ENCODE results near the gene MGLL. TPM values are rescaled to one million over a fixed set of nuclear protein-coding genes. Genes with fewer than 3 reads are reported as not detected.

The MGLL gene
- polyA plus RNA-seq, 4 donors: 24.7 to 47.2 (median 43.1) TPM

DNA sequence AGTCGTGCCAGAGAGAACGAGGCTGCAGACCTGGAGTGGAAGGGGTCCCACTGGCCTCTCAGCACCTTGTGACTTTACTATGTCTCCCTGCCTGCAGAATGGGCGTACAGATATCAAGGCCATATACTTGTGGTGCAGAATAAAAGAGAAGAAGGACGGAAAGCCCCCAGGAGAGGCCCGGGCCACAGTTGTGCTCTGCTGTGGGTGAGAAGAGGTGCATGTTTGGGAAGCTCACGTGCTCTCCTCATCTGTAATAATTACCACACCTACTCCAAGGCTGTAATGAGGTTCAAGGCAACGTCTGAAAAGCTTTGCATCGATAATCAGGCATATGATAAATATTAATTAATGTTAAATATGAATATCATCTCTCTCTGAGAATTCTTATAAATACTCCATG lies 58.0 kb downstream of the MGLL start:
- Histone ChIP-seq H3K27me3 (ENCODE audit: control insufficient read depth in 3 of 3, insufficient read depth in 3 of 3, low read length in 3 of 3) (no peaks in the 10 kb centered on the region), H3K27ac (ENCODE audit: low read depth in 1 of 3, low read length in 2 of 3) (no peak overlapping the region), H3K4me1 (ENCODE audit: control insufficient read depth in 3 of 3, insufficient read depth in 2 of 3, low read depth in 1 of 3, low read length in 2 of 3) (peaks cover 0 to 5% (median 0%) of the 10 kb centered on the region in 3 donors), H3K9me3 (ENCODE audit: control insufficient read depth in 2 of 2, insufficient read depth in 1 of 2, low read depth in 1 of 2, low read length in 1 of 2) (peaks cover 0 to 11% of the 10 kb centered on the region in 2 donors), H3K4me3 (ENCODE audit: low read depth in 1 of 3, low read length in 3 of 3) (no peak overlapping the region), H3K36me3 (ENCODE audit: control insufficient read depth in 3 of 3, insufficient read depth in 2 of 3, low read depth in 1 of 3, low read length in 3 of 3) (peaks cover 0 to 17% (median 0%) of the 10 kb centered on the region in 3 donors)
- WGBS, 3 donors: 72 to 85% (median 74%) methylated on average over 8 of the region's 8 CpGs
- DNase-seq (no peak), FAIRE-seq (no peak)

DNA sequence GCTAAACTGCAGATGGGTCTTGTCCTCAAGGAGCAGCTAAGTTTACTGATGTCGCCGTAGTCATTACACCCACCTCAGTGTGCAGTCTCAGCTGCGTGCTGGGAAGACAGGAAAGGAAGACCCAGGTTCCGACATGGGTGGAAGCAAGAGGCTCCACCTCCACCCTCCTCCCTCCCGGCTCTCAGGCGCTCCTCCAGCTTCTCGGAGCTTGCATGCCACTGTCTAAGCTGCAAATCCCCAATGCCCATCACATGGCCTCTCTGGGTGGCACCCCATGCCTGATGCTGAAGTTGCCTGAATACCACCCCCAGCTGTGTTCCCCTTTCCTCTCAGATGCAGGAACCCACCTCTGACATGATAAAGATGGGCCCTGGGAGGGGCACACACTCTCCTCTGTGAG lies 58.5 kb downstream of the MGLL start:
- Histone ChIP-seq H3K4me3 (ENCODE audit: low read depth in 1 of 3, low read length in 3 of 3) (no peak overlapping the region), H3K27ac (ENCODE audit: low read depth in 1 of 3, low read length in 2 of 3) (no peak overlapping the region), H3K36me3 (ENCODE audit: control insufficient read depth in 3 of 3, insufficient read depth in 2 of 3, low read depth in 1 of 3, low read length in 3 of 3) (peaks cover 0 to 15% (median 0%) of the 10 kb centered on the region in 3 donors), H3K9me3 (ENCODE audit: control insufficient read depth in 2 of 2, insufficient read depth in 1 of 2, low read depth in 1 of 2, low read length in 1 of 2) (peaks cover 0 to 10% of the 10 kb centered on the region in 2 donors), H3K27me3 (ENCODE audit: control insufficient read depth in 3 of 3, insufficient read depth in 3 of 3, low read length in 3 of 3) (no peaks in the 10 kb centered on the region), H3K4me1 (ENCODE audit: control insufficient read depth in 3 of 3, insufficient read depth in 2 of 3, low read depth in 1 of 3, low read length in 2 of 3) (peaks cover 0 to 5% (median 0%) of the 10 kb centered on the region in 3 donors)
- FAIRE-seq (no peak), DNase-seq (no peak)
- WGBS, 3 donors: 72 to 89% (median 87%) methylated on average over 6 to 7 of the region's 7 CpGs

GRCh38 chr3:127763337-127763736 lies 59.0 kb downstream of the MGLL start:
- DNase-seq (no peak), FAIRE-seq (no peak)
- peaks cover 0 to 5% of the 10 kb centered on the region in 2 donors for H3K9me3 ChIP-seq (ENCODE audit: control insufficient read depth in 2 of 2, insufficient read depth in 1 of 2, low read depth in 1 of 2, low read length in 1 of 2)
- 85 to 93% (median 88%) methylated on average over 8 of the region's 8 CpGs for WGBS, 3 donors
- H3K27ac ChIP-seq (ENCODE audit: low read depth in 1 of 3, low read length in 2 of 3): no peak overlapping the region
- peaks cover 0 to 12% (median 0%) of the 10 kb centered on the region in 3 donors for H3K36me3 ChIP-seq (ENCODE audit: control insufficient read depth in 3 of 3, insufficient read depth in 2 of 3, low read depth in 1 of 3, low read length in 3 of 3)
- no peaks in the 10 kb centered on the region for H3K27me3 ChIP-seq (ENCODE audit: control insufficient read depth in 3 of 3, insufficient read depth in 3 of 3, low read length in 3 of 3)
- no peak overlapping the region for H3K4me3 ChIP-seq (ENCODE audit: low read depth in 1 of 3, low read length in 3 of 3)
- H3K4me1 ChIP-seq (ENCODE audit: control insufficient read depth in 3 of 3, insufficient read depth in 2 of 3, low read depth in 1 of 3, low read length in 2 of 3): peaks cover 0 to 5% (median 2%) of the 10 kb centered on the region in 3 donors

GRCh38 chr3:127762787-127763105 lies 59.6 kb downstream of the MGLL start:
- H3K4me1 ChIP-seq (ENCODE audit: control insufficient read depth in 3 of 3, insufficient read depth in 2 of 3, low read depth in 1 of 3, low read length in 2 of 3): peaks cover 0 to 8% (median 6%) of the 10 kb centered on the region in 3 donors
- 65 to 80% (median 67%) methylated on average over 1 of the region's 1 CpG for WGBS, 3 donors
- FAIRE-seq: no peak

DNA sequence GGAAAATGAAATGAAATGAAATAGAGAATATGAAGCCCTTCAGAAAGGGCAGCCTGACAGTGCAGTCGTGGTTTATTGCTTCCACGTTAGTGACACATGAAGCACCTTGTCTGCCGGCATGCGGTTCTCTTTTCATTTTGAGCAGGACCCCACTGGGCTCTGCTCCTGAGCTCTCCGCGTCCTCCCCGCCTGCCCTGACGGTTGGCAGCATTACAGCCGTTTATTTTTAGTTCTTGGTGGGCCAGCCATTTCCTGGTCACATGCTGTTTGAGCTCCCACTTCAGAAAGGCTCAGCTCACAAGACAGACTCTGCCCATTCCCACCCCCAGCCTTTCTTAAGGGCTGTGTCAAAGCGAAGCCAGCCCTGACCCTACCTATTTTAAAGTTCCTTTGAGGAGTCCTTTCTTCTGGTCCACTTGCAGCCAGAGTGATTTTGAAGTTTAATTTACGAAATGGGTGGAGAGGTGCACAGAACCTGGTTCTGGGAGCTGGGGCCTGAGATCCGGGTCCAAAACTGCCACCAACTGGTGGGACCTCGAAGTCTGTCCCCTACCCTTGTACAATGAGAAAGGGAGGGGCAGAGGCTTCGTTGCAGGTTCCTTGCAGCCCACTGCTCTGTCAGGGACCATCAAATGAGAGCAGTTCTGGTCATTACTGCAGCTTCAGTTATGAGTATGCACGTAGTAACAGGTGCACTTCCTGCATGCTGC lies 60.1 kb downstream of the MGLL start:
- Histone ChIP-seq H3K4me1 (ENCODE audit: control insufficient read depth in 3 of 3, insufficient read depth in 2 of 3, low read depth in 1 of 3, low read length in 2 of 3) (peaks cover 0 to 8% (median 6%) of the 10 kb centered on the region in 3 donors), H3K9me3 (ENCODE audit: control insufficient read depth in 2 of 2, insufficient read depth in 1 of 2, low read depth in 1 of 2, low read length in 1 of 2) (no peaks in the 10 kb centered on the region), H3K36me3 (ENCODE audit: control insufficient read depth in 3 of 3, insufficient read depth in 2 of 3, low read depth in 1 of 3, low read length in 3 of 3) (peaks cover 0 to 14% (median 0%) of the 10 kb centered on the region in 3 donors), H3K4me3 (ENCODE audit: low read depth in 1 of 3, low read length in 3 of 3) (no peak overlapping the region), H3K27me3 (ENCODE audit: control insufficient read depth in 3 of 3, insufficient read depth in 3 of 3, low read length in 3 of 3) (no peaks in the 10 kb centered on the region), H3K27ac (ENCODE audit: low read depth in 1 of 3, low read length in 2 of 3) (peak overlapping the region in 2 of 3 donors; percentile 2 to 52)
- DNase-seq (no peak), FAIRE-seq (no peak)
- WGBS, 3 donors: 37 to 64% (median 42%) methylated on average over 15 of the region's 15 CpGs

More at GRCh38 chr3:127762787-127763105, 59.6 kb downstream of the MGLL start:
- Histone ChIP-seq H3K27ac (ENCODE audit: low read depth in 1 of 3, low read length in 2 of 3) (no peak overlapping the region), H3K27me3 (ENCODE audit: control insufficient read depth in 3 of 3, insufficient read depth in 3 of 3, low read length in 3 of 3) (no peaks in the 10 kb centered on the region), H3K4me3 (ENCODE audit: low read depth in 1 of 3, low read length in 3 of 3) (no peak overlapping the region), H3K9me3 (ENCODE audit: control insufficient read depth in 2 of 2, insufficient read depth in 1 of 2, low read depth in 1 of 2, low read length in 1 of 2) (no peaks in the 10 kb centered on the region), H3K36me3 (ENCODE audit: control insufficient read depth in 3 of 3, insufficient read depth in 2 of 3, low read depth in 1 of 3, low read length in 3 of 3) (peaks cover 0 to 12% (median 0%) of the 10 kb centered on the region in 3 donors)
- DNase-seq: no peak

GRCh38 chr3:127761441-127761801 lies 60.9 kb downstream of the MGLL start:
- Histone ChIP-seq H3K36me3 (ENCODE audit: control insufficient read depth in 3 of 3, insufficient read depth in 2 of 3, low read depth in 1 of 3, low read length in 3 of 3) (peaks cover 0 to 14% (median 0%) of the 10 kb centered on the region in 3 donors), H3K27me3 (ENCODE audit: control insufficient read depth in 3 of 3, insufficient read depth in 3 of 3, low read length in 3 of 3) (no peaks in the 10 kb centered on the region), H3K4me1 (ENCODE audit: control insufficient read depth in 3 of 3, insufficient read depth in 2 of 3, low read depth in 1 of 3, low read length in 2 of 3) (peaks cover 0 to 8% (median 5%) of the 10 kb centered on the region in 3 donors), H3K27ac (ENCODE audit: low read depth in 1 of 3, low read length in 2 of 3) (peak overlapping the region in 1 of 3 donors; percentile 52), H3K4me3 (ENCODE audit: low read depth in 1 of 3, low read length in 3 of 3) (no peak overlapping the region), H3K9me3 (ENCODE audit: control insufficient read depth in 2 of 2, insufficient read depth in 1 of 2, low read depth in 1 of 2, low read length in 1 of 2) (no peaks in the 10 kb centered on the region)
- 70 to 94% (median 85%) methylated on average over 12 of the region's 12 CpGs for WGBS, 3 donors
- FAIRE-seq (no peak), DNase-seq (no peak)

- Histone ChIP-seq H3K4me1 (ENCODE audit: control insufficient read depth in 3 of 3, insufficient read depth in 2 of 3, low read depth in 1 of 3, low read length in 2 of 3) (peaks cover 0 to 8% (median 3%) of the 10 kb centered on the region in 3 donors), H3K36me3 (ENCODE audit: control insufficient read depth in 3 of 3, insufficient read depth in 2 of 3, low read depth in 1 of 3, low read length in 3 of 3) (peaks cover 0 to 14% (median 0%) of the 10 kb centered on the region in 3 donors), H3K27ac (ENCODE audit: low read depth in 1 of 3, low read length in 2 of 3) (peak overlapping the region in 1 of 3 donors; percentile 52), H3K4me3 (ENCODE audit: low read depth in 1 of 3, low read length in 3 of 3) (no peak overlapping the region), H3K9me3 (ENCODE audit: control insufficient read depth in 2 of 2, insufficient read depth in 1 of 2, low read depth in 1 of 2, low read length in 1 of 2) (no peaks in the 10 kb centered on the region), H3K27me3 (ENCODE audit: control insufficient read depth in 3 of 3, insufficient read depth in 3 of 3, low read length in 3 of 3) (no peaks in the 10 kb centered on the region)
- WGBS, 3 donors: 89 to 96% (median 90%) methylated on average over 13 of the region's 13 CpGs
- DNase-seq: no peak
- no peak for FAIRE-seq
Measured at GRCh38 chr3:127760791-127761440, 61.4 kb downstream of the MGLL start.

GRCh38 chr3:127760361-127760760 lies 62.0 kb downstream of the MGLL start:
- Histone ChIP-seq H3K27me3 (ENCODE audit: control insufficient read depth in 3 of 3, insufficient read depth in 3 of 3, low read length in 3 of 3) (no peaks in the 10 kb centered on the region), H3K9me3 (ENCODE audit: control insufficient read depth in 2 of 2, insufficient read depth in 1 of 2, low read depth in 1 of 2, low read length in 1 of 2) (no peaks in the 10 kb centered on the region), H3K27ac (ENCODE audit: low read depth in 1 of 3, low read length in 2 of 3) (peak overlapping the region in 1 of 3 donors; percentile 5), H3K36me3 (ENCODE audit: control insufficient read depth in 3 of 3, insufficient read depth in 2 of 3, low read depth in 1 of 3, low read length in 3 of 3) (peaks cover 0 to 11% (median 0%) of the 10 kb centered on the region in 3 donors), H3K4me3 (ENCODE audit: low read depth in 1 of 3, low read length in 3 of 3) (no peak overlapping the region), H3K4me1 (ENCODE audit: control insufficient read depth in 3 of 3, insufficient read depth in 2 of 3, low read depth in 1 of 3, low read length in 2 of 3) (peaks cover 0 to 8% (median 3%) of the 10 kb centered on the region in 3 donors)
- DNase-seq: no peak
- FAIRE-seq: no peak
- WGBS, 3 donors: 86 to 93% (median 92%) methylated on average over 14 of the region's 14 CpGs
